ENCODE results near the gene YLPM1. TPM values are rescaled to one million over a fixed set of nuclear protein-coding genes. Genes with fewer than 3 reads are reported as not detected.
A peak's percentile ranks its signal among the peaks of the same experiment; 100 is the strongest.

The YLPM1 gene
- total RNA-seq, 2 experiments from 2014 or later, result 46.3 to 51.8 TPM

- no peaks in the 10 kb centered on the region for H3K9me3 Mint-ChIP-seq
- ChIA-PET CTCF (no interaction called here), POLR2A (no interaction called here)
- no peak overlapping the region for H3K27ac Mint-ChIP-seq
- no peak overlapping the region for H3K4me3 Mint-ChIP-seq
- DNase-seq, result no peak
- intact Hi-C loops (cut with micrococcal nuclease), result no loop called here
- peaks cover 5% of the 10 kb centered on the region for H3K4me1 Mint-ChIP-seq (ENCODE audit: low read depth)
- no peaks in the 10 kb centered on the region for H3K27me3 Mint-ChIP-seq
- peaks cover 22% of the 10 kb centered on the region for H3K36me3 Mint-ChIP-seq
These were observed 66.1 kb downstream of the YLPM1 start for GRCh38 chr14:74829251-74829650.

DNA sequence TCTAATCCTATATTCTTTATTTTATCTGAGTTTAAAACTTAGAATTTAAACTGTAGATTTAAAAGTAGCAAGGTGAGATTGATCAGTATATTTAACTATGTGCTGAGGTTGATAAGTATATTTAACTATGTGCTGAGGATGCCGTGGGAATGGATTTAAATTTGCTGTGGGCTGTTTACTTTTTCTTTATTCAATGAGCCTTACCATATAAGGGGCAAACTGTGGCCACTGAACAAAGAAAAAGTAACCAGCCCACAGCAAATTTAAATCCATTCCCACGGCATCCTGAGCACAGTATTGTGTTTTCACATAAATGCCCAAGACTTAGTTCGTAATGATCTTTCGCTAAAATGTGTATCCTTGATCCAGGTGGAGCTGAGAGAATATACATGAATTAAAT is 69.7 kb downstream of the YLPM1 start:
- Mint-ChIP-seq H3K9me3 (no peaks in the 10 kb centered on the region), H3K4me3 (no peak overlapping the region), H3K36me3 (peaks cover 18% of the 10 kb centered on the region), H3K27ac (no peak overlapping the region), H3K4me1 (ENCODE audit: low read depth) (peaks cover 35% of the 10 kb centered on the region), H3K27me3 (no peaks in the 10 kb centered on the region)
- POLR2A ChIA-PET, result no interaction called here
- DNase-seq, result no peak
- intact Hi-C loops (cut with micrococcal nuclease), result no loop called here
- CTCF ChIA-PET, result no interaction called here

DNA sequence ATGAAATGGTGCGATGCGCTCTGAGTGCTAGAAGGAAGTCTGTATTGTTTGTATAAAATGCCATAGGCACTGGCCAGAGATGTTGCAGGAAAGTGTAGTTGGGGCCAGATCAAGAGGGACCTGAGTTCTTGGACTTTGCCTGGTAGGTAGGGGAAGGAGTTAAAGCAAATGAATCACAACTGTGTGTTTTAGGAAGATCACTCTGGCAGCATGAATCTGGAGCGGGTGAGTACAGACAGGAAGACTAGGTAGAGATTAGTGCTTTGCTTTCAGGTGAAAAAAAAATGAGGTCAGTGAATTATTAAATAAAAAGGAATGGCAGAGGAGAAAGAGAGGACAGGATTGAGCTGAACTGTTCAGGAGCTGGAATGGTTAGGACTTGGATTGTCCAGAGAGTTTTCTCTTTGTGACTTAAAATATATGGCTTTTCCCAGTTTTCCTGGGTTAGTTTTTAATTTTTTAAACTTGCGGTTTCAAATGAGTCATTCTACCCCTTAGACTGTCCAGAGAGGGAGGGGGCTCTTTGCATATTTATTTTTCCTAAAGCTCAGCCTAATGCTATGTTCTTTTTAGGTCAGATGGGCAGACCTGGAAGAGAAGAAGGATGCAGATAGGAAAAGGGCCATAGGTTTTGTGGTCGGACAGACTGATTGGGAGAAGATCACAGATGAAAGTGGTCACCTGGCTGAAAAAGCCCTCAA is 71.7 kb downstream of the YLPM1 start:
- Mint-ChIP-seq H3K4me1 (ENCODE audit: low read depth) (peaks cover 49% of the 10 kb centered on the region), H3K27me3 (no peaks in the 10 kb centered on the region), H3K9me3 (no peaks in the 10 kb centered on the region), H3K36me3 (peaks cover 8% of the 10 kb centered on the region), H3K27ac (peak overlapping the region; percentile 11), H3K4me3 (no peak overlapping the region)
- no peak for DNase-seq
- POLR2A ChIA-PET, result no interaction called here
- CTCF ChIA-PET, result interaction anchor here (1.2 to 2.3 kb wide), 2 partner anchors 26 kb away, joined by 4 to 8 read pairs; no protein-coding TSS in a partner anchor
- intact Hi-C loops (cut with micrococcal nuclease), result loop anchor here (5.0 kb wide), 1 partner anchor 343 kb away; the partner anchor contains the start of genes ISCA2 and NPC2

DNA sequence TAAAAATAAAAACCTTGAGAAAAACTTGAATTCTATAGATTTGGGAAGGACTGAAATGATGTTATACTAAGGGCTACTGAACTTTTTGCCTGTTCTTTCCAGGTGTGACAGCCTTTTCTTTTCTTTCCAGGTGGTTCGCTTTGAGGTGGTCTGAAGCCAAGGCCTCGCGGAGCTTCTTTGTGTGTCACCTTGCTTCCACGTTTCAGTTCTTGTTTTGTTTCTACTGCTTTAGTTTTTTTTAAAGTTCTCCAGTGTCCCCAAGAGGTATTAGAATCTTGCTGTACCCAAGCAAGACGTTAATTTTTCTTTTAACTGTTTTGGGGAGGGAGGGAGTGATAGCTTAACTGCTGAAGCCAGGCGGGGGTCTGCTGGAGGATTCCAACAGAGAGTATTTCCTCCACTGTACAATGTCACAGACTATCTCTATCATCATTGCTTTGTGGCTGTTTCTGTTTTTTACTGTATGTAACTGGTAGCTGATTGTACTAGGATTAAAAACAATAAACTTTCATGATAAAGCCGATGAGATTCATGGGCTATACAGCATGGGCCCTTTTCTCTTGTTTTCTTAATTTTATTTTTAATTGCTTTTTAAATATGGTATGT is 72.6 kb downstream of the YLPM1 start:
- H3K27me3 Mint-ChIP-seq, result no peaks in the 10 kb centered on the region
- no peak overlapping the region for H3K4me3 Mint-ChIP-seq
- no peaks in the 10 kb centered on the region for H3K9me3 Mint-ChIP-seq
- peak overlapping the region; percentile 30 for H3K27ac Mint-ChIP-seq
- H3K4me1 Mint-ChIP-seq (ENCODE audit: low read depth), result peaks cover 58% of the 10 kb centered on the region
- ChIA-PET POLR2A (no interaction called here), CTCF (interaction anchor here (0.8 to 2.3 kb wide), 2 partner anchors 12 to 25 kb away, joined by 3 to 8 read pairs; no protein-coding TSS in a partner anchor)
- intact Hi-C loops (cut with micrococcal nuclease), result loop anchor here (5.0 kb wide), 1 partner anchor 343 kb away; the partner anchor contains the start of genes ISCA2 and NPC2
- no peak for DNase-seq
- H3K36me3 Mint-ChIP-seq, result peaks cover 5% of the 10 kb centered on the region

- DNase-seq, result no peak
- Mint-ChIP-seq H3K4me1 (ENCODE audit: low read depth) (peaks cover 64% of the 10 kb centered on the region), H3K27me3 (no peaks in the 10 kb centered on the region), H3K9me3 (no peaks in the 10 kb centered on the region), H3K27ac (peak overlapping the region; percentile 61), H3K4me3 (no peak overlapping the region), H3K36me3 (peaks cover 11% of the 10 kb centered on the region)
- POLR2A ChIA-PET, result no interaction called here
- CTCF ChIA-PET, result interaction anchor here (0.8 to 2.3 kb wide), 3 partner anchors 13 to 68 kb away, joined by 3 to 8 read pairs (median 3); no protein-coding TSS in a partner anchor
- intact Hi-C loops (cut with micrococcal nuclease), result loop anchor here (5.0 kb wide), 1 partner anchor 344 kb away; the partner anchor contains the start of genes ISCA2 and NPC2
These were observed 73.3 kb downstream of the YLPM1 start for GRCh38 chr14:74836251-74836960.

- ChIA-PET POLR2A (interaction anchor here (0.8 to 1.1 kb wide), 2 partner anchors 40 to 86 kb away, joined by 3 read pairs; no protein-coding TSS in a partner anchor), CTCF (no interaction called here)
- peaks cover 14% of the 10 kb centered on the region for H3K36me3 Mint-ChIP-seq
- H3K27ac Mint-ChIP-seq, result peak overlapping the region; percentile 72
- H3K4me1 Mint-ChIP-seq (ENCODE audit: low read depth), result peaks cover 73% of the 10 kb centered on the region
- H3K4me3 Mint-ChIP-seq, result peak overlapping the region; percentile 49
- intact Hi-C loops (cut with micrococcal nuclease), result loop anchor here (5.0 kb wide), 1 partner anchor 346 kb away; the partner anchor contains the start of genes ISCA2 and NPC2
- H3K27me3 Mint-ChIP-seq, result no peaks in the 10 kb centered on the region
- no peak for DNase-seq
- no peaks in the 10 kb centered on the region for H3K9me3 Mint-ChIP-seq
These were observed 75.0 kb downstream of the YLPM1 start for GRCh38 chr14:74838166-74838565.

DNA sequence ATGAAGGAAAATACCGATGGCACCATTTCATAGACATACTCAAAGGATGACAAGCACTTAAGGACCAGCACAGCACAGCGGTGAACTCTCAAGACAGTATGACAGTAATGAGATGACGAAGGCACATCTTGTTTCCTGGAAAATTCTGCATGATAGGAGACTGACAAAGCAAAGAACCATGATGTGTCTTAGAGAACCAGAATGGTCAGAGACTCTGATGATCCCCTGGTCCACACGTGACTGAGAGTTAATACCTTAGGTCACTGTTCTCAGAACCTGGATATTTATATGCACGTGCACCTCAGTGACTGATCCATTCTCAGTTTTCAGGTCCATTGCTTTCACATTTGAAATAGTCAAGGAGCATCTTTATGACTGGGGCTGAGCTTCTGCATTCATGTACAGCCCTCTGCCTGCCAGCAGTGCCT is 77.5 kb downstream of the YLPM1 start:
- no peaks in the 10 kb centered on the region for H3K9me3 Mint-ChIP-seq
- DNase-seq, result peak; percentile 20
- H3K4me3 Mint-ChIP-seq, result no peak overlapping the region
- CTCF ChIA-PET, result interaction anchor here (1.4 to 2.1 kb wide), 3 partner anchors 222 to 232 kb away, joined by 3 to 9 read pairs (median 4); partner anchors contain the start of gene LTBP2
- peaks cover 14% of the 10 kb centered on the region for H3K36me3 Mint-ChIP-seq
- H3K4me1 Mint-ChIP-seq (ENCODE audit: low read depth), result peaks cover 60% of the 10 kb centered on the region
- intact Hi-C loops (cut with micrococcal nuclease), result loop anchor here (1.0 to 2.0 kb wide), 3 partner anchors 78 to 222 kb away; partner anchors contain the start of gene YLPM1
- POLR2A ChIA-PET, result no interaction called here
- no peaks in the 10 kb centered on the region for H3K27me3 Mint-ChIP-seq
- peak overlapping the region; percentile 83 for H3K27ac Mint-ChIP-seq

DNA sequence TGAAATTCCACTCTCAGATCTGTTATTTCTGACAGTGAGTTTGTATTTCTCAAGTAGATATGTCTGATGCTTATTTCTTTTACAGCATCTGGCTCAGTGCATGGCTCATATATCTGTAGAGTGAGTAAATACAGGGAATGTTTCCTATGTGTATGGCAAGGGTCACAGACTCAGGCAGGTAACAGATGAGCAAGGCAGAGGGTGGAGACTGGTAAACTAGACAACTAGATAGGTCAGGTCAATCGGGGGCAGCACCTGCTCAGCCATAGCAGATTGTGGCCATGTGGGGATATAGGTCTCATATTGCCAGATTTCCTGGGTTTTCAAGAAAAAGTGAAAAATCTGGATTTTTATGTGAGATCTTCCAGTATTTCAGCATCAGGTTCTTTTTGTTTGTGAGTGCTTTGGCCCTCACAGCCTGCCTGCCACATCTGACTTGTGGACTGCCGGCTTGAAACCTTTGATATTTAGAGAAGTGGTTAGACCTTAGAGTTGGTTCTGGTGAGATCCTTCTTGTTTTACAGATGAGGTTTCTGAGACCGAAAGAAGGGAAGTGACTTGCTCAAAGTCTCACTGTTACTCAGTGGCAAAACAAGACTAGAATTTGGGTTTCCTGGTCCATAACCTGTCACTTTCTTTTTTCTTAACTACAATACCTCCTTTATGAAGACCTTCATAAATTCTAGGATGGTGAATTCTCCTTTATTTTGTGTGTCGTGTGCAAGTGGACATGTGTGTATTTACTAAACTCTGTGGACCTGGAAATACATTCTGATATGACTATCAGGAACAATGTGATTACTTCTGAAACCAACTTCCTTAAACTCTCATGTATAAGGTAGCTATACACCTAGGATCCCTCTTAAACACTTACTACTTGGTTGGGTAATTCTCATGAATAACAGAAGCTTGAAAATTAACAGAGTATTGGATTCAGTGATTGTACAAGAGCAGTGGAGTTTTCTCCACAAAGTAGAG is 78.4 kb downstream of the YLPM1 start:
- Mint-ChIP-seq H3K27me3 (no peaks in the 10 kb centered on the region), H3K4me3 (no peak overlapping the region), H3K36me3 (peaks cover 12% of the 10 kb centered on the region), H3K4me1 (ENCODE audit: low read depth) (peaks cover 55% of the 10 kb centered on the region), H3K27ac (peak overlapping the region; percentile 83), H3K9me3 (no peaks in the 10 kb centered on the region)
- ChIA-PET POLR2A (no interaction called here), CTCF (interaction anchor here (1.3 to 2.3 kb wide), 7 partner anchors 17 to 233 kb away, joined by 3 to 11 read pairs (median 4); partner anchors contain the start of genes LTBP2 and YLPM1)
- DNase-seq, result peak; percentile 49
- intact Hi-C loops (cut with micrococcal nuclease), result loop anchor here (1.0 to 2.0 kb wide), 3 partner anchors 79 to 223 kb away; partner anchors contain the start of gene YLPM1

- Mint-ChIP-seq H3K4me1 (ENCODE audit: low read depth) (peaks cover 34% of the 10 kb centered on the region), H3K27me3 (no peaks in the 10 kb centered on the region), H3K27ac (no peak overlapping the region), H3K9me3 (no peaks in the 10 kb centered on the region), H3K4me3 (no peak overlapping the region), H3K36me3 (peaks cover 12% of the 10 kb centered on the region)
- no peak for DNase-seq
- ChIA-PET CTCF (interaction anchor here (0.6 to 2.3 kb wide), 3 partner anchors 16 to 61 kb away, joined by 3 to 11 read pairs (median 4); no protein-coding TSS in a partner anchor), POLR2A (no interaction called here)
- intact Hi-C loops (cut with micrococcal nuclease), result no loop called here
These were observed 80.5 kb downstream of the YLPM1 start for GRCh38 chr14:74843653-74844052.

GRCh38 chr14:74846168-74846567 is 83.1 kb downstream of the YLPM1 start:
- no peaks in the 10 kb centered on the region for H3K27me3 Mint-ChIP-seq
- H3K36me3 Mint-ChIP-seq, result peaks cover 5% of the 10 kb centered on the region
- CTCF ChIA-PET, result interaction anchor here (0.8 to 2.4 kb wide), 4 partner anchors 14 to 60 kb away, joined by 3 to 10 read pairs (median 4); partner anchors contain the start of gene PROX2
- H3K4me1 Mint-ChIP-seq (ENCODE audit: low read depth), result peaks cover 14% of the 10 kb centered on the region
- POLR2A ChIA-PET, result no interaction called here
- DNase-seq, result no peak
- H3K9me3 Mint-ChIP-seq, result no peaks in the 10 kb centered on the region
- no peak overlapping the region for H3K27ac Mint-ChIP-seq
- intact Hi-C loops (cut with micrococcal nuclease), result no loop called here
- no peak overlapping the region for H3K4me3 Mint-ChIP-seq

Data from activated CD4-positive, alpha-beta memory T cell treated with anti-CD3 and anti-CD28 coated beads for 36 hours (primary cell).